Daoy (cell line): ENCODE measurements around the gene ZNG1C. TPM values are rescaled to one million over a fixed set of nuclear protein-coding genes. Genes with fewer than 3 reads are reported as not detected.
"Not testable (repeated sequence)": the region's sequence is repeated elsewhere in the genome, so short reads cannot be mapped to it uniquely, and the experiment has no call there.

Experiments used
- DNase-seq: peaks from one replicate; pipeline ENCODE4 v3.0.0-alpha.2; 2015; ENCODE audit warnings: low read depth
- total RNA-seq: library from RNA; depleted of rRNA; stranded (reverse); fragments of >200 nt; shearing (Covaris generic); gene quantifications from 2 replicates; pipeline ENCODE4 v1.2.3, GENCODE V29; 2014; rRNA removed

The ZNG1C gene
- total RNA-seq, 1 experiment from 2014 or later: 32.3 TPM

- not testable (repeated sequence) for DNase-seq
Measured at GRCh38 chr9:68342265-68343025, 100.7 kb downstream of the ZNG1C start.

DNA sequence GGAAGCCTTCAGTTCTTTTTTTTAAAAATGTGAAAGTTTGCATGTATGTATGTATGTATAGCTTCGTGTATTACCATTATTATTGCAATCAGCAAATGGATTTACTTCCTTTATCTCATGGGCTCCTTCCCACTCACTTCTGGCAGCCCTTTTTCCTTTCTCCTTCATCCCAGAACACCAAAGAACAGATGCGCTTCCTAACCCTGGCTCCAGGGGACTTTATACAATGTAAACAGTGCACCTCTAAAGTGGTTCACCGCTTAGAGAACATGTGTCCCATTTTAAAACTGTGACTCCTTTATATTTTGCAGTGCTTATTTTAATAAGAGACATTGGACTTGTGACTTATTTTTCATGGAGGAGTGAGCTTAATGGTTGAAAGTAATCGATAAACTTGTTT lies 101.5 kb downstream of the ZNG1C start:
- not testable (repeated sequence) for DNase-seq

- DNase-seq: not testable (repeated sequence)
Measured at GRCh38 chr9:68343992-68344391, 102.2 kb downstream of the ZNG1C start.

Other genes with a start within 250 kb of the ZNG1C start
- not detected in 2 replicates for gene FOXD4L3, start 60.9 kb downstream of the ZNG1C start, total RNA-seq
- gene PGM5, start 114.6 kb downstream of the ZNG1C start, total RNA-seq: 0.57 TPM in 1 of 2 replicates, not detected in the other